ENCODE results near the gene CYP2S1.
A peak's percentile ranks its signal among the peaks of the same experiment; 100 is the strongest.
"Not testable (repeated sequence)": the region's sequence is repeated elsewhere in the genome, so short reads cannot be mapped to it uniquely, and the experiment has no call there.

CYP2S1 gene

GRCh38 chr19:41192574-41193429, at the start of gene CYP2S1:
TSS of gene CYP2S1 (plus strand) at chr19:41193219. CDS start at chr19:41193265, 46 bp downstream.
- FAIRE-seq (no peak), DNase-seq (ENCODE audit: insufficient read length, low spot score) (no peak)
- no peak for TF ChIP-seq POLR2A (IDR thresholded peaks at IDR 0.05; ENCODE audit: low read depth, low read length)

- FAIRE-seq: peak; percentile 55
- no peak for TF ChIP-seq POLR2A (IDR thresholded peaks at IDR 0.05; ENCODE audit: low read depth, low read length)
- DNase-seq (ENCODE audit: insufficient read length, low spot score): peak; percentile 52
Observed at GRCh38 chr19:41144403-41144802, 48.6 kb upstream of the CYP2S1 start.

GRCh38 chr19:41149831-41150230, 43.2 kb upstream of the CYP2S1 start:
- TF ChIP-seq POLR2A (IDR thresholded peaks at IDR 0.05; ENCODE audit: low read depth, low read length): no peak
- FAIRE-seq: no peak
- no peak for DNase-seq (ENCODE audit: insufficient read length, low spot score)

GRCh38 chr19:41150986-41151385, 42.0 kb upstream of the CYP2S1 start:
- not testable (repeated sequence) for FAIRE-seq; DNase-seq (ENCODE audit: insufficient read length, low spot score)

GRCh38 chr19:41154060-41154459, 39.0 kb upstream of the CYP2S1 start:
- TF ChIP-seq POLR2A (IDR thresholded peaks at IDR 0.05; ENCODE audit: low read depth, low read length): no peak
- FAIRE-seq: no peak
- no peak for DNase-seq (ENCODE audit: insufficient read length, low spot score)

GRCh38 chr19:41156207-41156606, 36.8 kb upstream of the CYP2S1 start:
- TF ChIP-seq POLR2A (IDR thresholded peaks at IDR 0.05; ENCODE audit: low read depth, low read length): no peak
- no peak for FAIRE-seq

GRCh38 chr19:41159881-41160280, 33.1 kb upstream of the CYP2S1 start:
- FAIRE-seq: no peak
- DNase-seq (ENCODE audit: insufficient read length, low spot score): no peak
- no peak for TF ChIP-seq POLR2A (IDR thresholded peaks at IDR 0.05; ENCODE audit: low read depth, low read length)

More at GRCh38 chr19:41156207-41156606, 36.8 kb upstream of the CYP2S1 start:
- no peak for DNase-seq (ENCODE audit: insufficient read length, low spot score)

- no peak for TF ChIP-seq POLR2A (IDR thresholded peaks at IDR 0.05; ENCODE audit: low read depth, low read length)
- DNase-seq (ENCODE audit: insufficient read length, low spot score): no peak
Observed at GRCh38 chr19:41161903-41162302, 31.1 kb upstream of the CYP2S1 start.

GRCh38 chr19:41166944-41167804, 25.8 kb upstream of the CYP2S1 start:
- DNase-seq (ENCODE audit: insufficient read length, low spot score): no peak
- FAIRE-seq: no peak

More at GRCh38 chr19:41161903-41162302, 31.1 kb upstream of the CYP2S1 start:
- no peak for FAIRE-seq

GRCh38 chr19:41172297-41173164, 20.5 kb upstream of the CYP2S1 start:
- DNase-seq (ENCODE audit: insufficient read length, low spot score): no peak
- no peak for FAIRE-seq
- no peak for TF ChIP-seq POLR2A (IDR thresholded peaks at IDR 0.05; ENCODE audit: low read depth, low read length)

More at GRCh38 chr19:41166944-41167804, 25.8 kb upstream of the CYP2S1 start:
- no peak for TF ChIP-seq POLR2A (IDR thresholded peaks at IDR 0.05; ENCODE audit: low read depth, low read length)

- FAIRE-seq (no peak), DNase-seq (ENCODE audit: insufficient read length, low spot score) (no peak)
- no peak for TF ChIP-seq POLR2A (IDR thresholded peaks at IDR 0.05; ENCODE audit: low read depth, low read length)
Observed at GRCh38 chr19:41174297-41174928, 18.6 kb upstream of the CYP2S1 start.

GRCh38 chr19:41175801-41176777, 16.9 kb upstream of the CYP2S1 start:
- FAIRE-seq: no peak
- no peak for TF ChIP-seq POLR2A (IDR thresholded peaks at IDR 0.05; ENCODE audit: low read depth, low read length)
- DNase-seq (ENCODE audit: insufficient read length, low spot score): peak; percentile 93

- FAIRE-seq; DNase-seq (ENCODE audit: insufficient read length, low spot score): not testable (repeated sequence)
Observed at GRCh38 chr19:41180173-41180572, 12.8 kb upstream of the CYP2S1 start.

Data from H54 (cell line).